Trophoblast cell (in vitro differentiated cells and primary cell): Measurements from ENCODE around the gene CELA2B.
A peak's percentile ranks its signal among the peaks of the same experiment; 100 is the strongest.
"Not testable (repeated sequence)": the region's sequence is repeated elsewhere in the genome, so short reads cannot be mapped to it uniquely, and the experiment has no call there.

Source experiments
- DNase-seq, 2 donors: peaks; one replicate each; pipeline ENCODE4 v3.0.0-alpha.2; 2016
- H2AFZ ChIP-seq: 2 replicates; pipeline ENCODE4 v1.6.1; 2013; ENCODE audit warnings: low read length, moderate library complexity, mild to moderate bottlenecking; ENCODE audit not compliant: insufficient read depth, poor library complexity
- H2AK5ac ChIP-seq: 2 replicates; pipeline ENCODE4 v1.6.1; 2013; ENCODE audit warnings: mild to moderate bottlenecking, low read length
- H2BK120ac ChIP-seq: 2 replicates; pipeline ENCODE4 v1.6.1; 2013; ENCODE audit warnings: low read length, mild to moderate bottlenecking, moderate library complexity; ENCODE audit not compliant: insufficient read depth, poor library complexity
- H2BK12ac ChIP-seq: 2 replicates; pipeline ENCODE4 v1.6.1; 2013; ENCODE audit warnings: mild to moderate bottlenecking, low read length, moderate library complexity
- H2BK5ac ChIP-seq: 2 replicates; pipeline ENCODE4 v1.6.1; 2013; ENCODE audit warnings: low read length, low read depth, moderate library complexity, mild to moderate bottlenecking; ENCODE audit not compliant: poor library complexity
- H3K14ac ChIP-seq: 2 replicates; pipeline ENCODE4 v1.6.1; 2013; ENCODE audit warnings: mild to moderate bottlenecking, low read length
- H3K18ac ChIP-seq: 2 replicates; pipeline ENCODE4 v1.6.1; 2013; ENCODE audit warnings: mild to moderate bottlenecking, low read length
- H3K23ac ChIP-seq: 2 replicates; pipeline ENCODE4 v1.6.1; 2013; ENCODE audit warnings: low read length
- H3K27ac ChIP-seq: 2 replicates; pipeline ENCODE4 v1.5.1; 2013; ENCODE audit warnings: low read depth, mild to moderate bottlenecking, inconsistent platforms, low read length, moderate library complexity
- H3K27me3 ChIP-seq: 2 replicates; pipeline ENCODE4 v1.6.1; 2013; ENCODE audit warnings: inconsistent platforms, mild to moderate bottlenecking, low read length, moderate library complexity; ENCODE audit not compliant: insufficient read depth
- H3K36me3 ChIP-seq, 2 experiments: 1 replicate in 1 of 2; 2 replicates in 1 of 2; pipeline ENCODE4 v1.6.1; 2013; ENCODE audit warnings: low read length in 2 of 2, mild to moderate bottlenecking in 2 of 2, moderate library complexity in 1 of 2; ENCODE audit not compliant: insufficient read depth in 2 of 2, control insufficient read depth in 1 of 2
- H3K4ac ChIP-seq: 2 replicates; pipeline ENCODE4 v1.6.1; 2013; ENCODE audit warnings: low read depth, mild to moderate bottlenecking, low read length, moderate library complexity
- H3K4me1 ChIP-seq, 2 experiments: 1 replicate in 1 of 2; 2 replicates in 1 of 2; pipeline ENCODE4 v1.6.1; 2013; ENCODE audit warnings: low read length in 2 of 2, mild to moderate bottlenecking in 2 of 2, moderate library complexity in 1 of 2; ENCODE audit not compliant: insufficient read depth in 2 of 2, control insufficient read depth in 1 of 2
- H3K4me2 ChIP-seq: 2 replicates; pipeline ENCODE4 v1.6.1; 2013; ENCODE audit warnings: inconsistent platforms, mild to moderate bottlenecking, low read length, moderate library complexity
- H3K4me3 ChIP-seq: 2 replicates; pipeline ENCODE4 v1.5.1; 2013; ENCODE audit warnings: mild to moderate bottlenecking, low read depth, low read length, inconsistent platforms
- H3K79me1 ChIP-seq: one replicate; pipeline ENCODE4 v1.6.1; 2013; ENCODE audit warnings: low read length
- H3K79me2 ChIP-seq: 2 replicates; pipeline ENCODE4 v1.6.1; 2013; ENCODE audit warnings: low read length, mild to moderate bottlenecking; ENCODE audit not compliant: control insufficient read depth, insufficient read depth, poor library complexity
- H3K9ac ChIP-seq: 2 replicates; pipeline ENCODE4 v1.6.1; 2013; ENCODE audit warnings: mild to moderate bottlenecking, low read length
- H3K9me3 ChIP-seq: 2 replicates; pipeline ENCODE4 v1.6.1; 2013; ENCODE audit warnings: low read depth, mild to moderate bottlenecking, control low read depth, inconsistent platforms, low read length; ENCODE audit not compliant: insufficient read depth
- H4K12ac ChIP-seq: 2 replicates; pipeline ENCODE4 v1.6.1; 2013; ENCODE audit warnings: low read depth, mild to moderate bottlenecking, low read length, moderate library complexity
- H4K8ac ChIP-seq: 2 replicates; pipeline ENCODE4 v1.6.1; 2013; ENCODE audit warnings: low read depth, mild to moderate bottlenecking, low read length, moderate library complexity
- H4K91ac ChIP-seq: one replicate; pipeline ENCODE4 v1.6.1; 2013; ENCODE audit warnings: low read depth, mild to moderate bottlenecking, low read length, moderate library complexity
- WGBS: extraction: QIAGEN DNeasy Blood & Tissue Kit; methylation state at CpG from one replicate; pipeline ENCODE4 v1.1.7; 2013; ENCODE audit warnings: missing lambda C conversion rate; ENCODE audit not compliant: insufficient read length, insufficient coverage; ENCODE audit errors: extremely low coverage; 5-methylcytosine and 5-hydroxymethylcytosine counted together

The CELA2B gene

GRCh38 chr1:15521206-15521906 lies 45.5 kb downstream of the CELA2B start:
- H3K27ac ChIP-seq, H2BK5ac ChIP-seq, H2BK120ac ChIP-seq, H2BK12ac ChIP-seq, H2AK5ac ChIP-seq, H4K8ac ChIP-seq, H3K27me3 ChIP-seq, H3K4me3 ChIP-seq, H3K4ac ChIP-seq, H3K79me2 ChIP-seq, H3K79me1 ChIP-seq, H4K91ac ChIP-seq, H3K18ac ChIP-seq, DNase-seq, H3K23ac ChIP-seq, H3K4me2 ChIP-seq, H3K14ac ChIP-seq, H3K9me3 ChIP-seq, H3K4me1 ChIP-seq, H4K12ac ChIP-seq, H3K9ac ChIP-seq, H2AFZ ChIP-seq, H3K36me3 ChIP-seq: not testable (repeated sequence)
- no CpG with 5 or more reads among the region's 17 CpGs for WGBS

DNA sequence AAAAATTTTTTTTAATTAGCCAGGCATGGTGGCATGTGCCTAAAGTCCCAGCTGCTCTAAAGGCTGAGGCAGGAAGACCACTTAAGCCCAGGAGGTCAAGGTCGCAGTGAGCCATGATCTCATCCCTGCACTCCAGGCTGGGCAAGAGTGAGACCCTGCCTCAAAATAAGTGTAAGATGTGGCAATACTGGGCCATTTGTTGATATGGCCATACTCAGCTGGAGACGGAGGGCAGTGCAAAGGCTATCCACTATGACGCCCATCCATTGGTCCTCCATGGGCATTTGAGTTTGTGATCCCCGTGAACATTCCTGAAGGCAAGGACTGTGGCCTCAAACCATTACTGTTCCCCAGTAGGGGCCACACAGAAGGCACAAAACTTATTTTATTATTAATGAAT lies 46.6 kb downstream of the CELA2B start:
- Histone ChIP-seq H3K27me3 (no peaks in the 10 kb centered on the region), H2AFZ (no peak overlapping the region), H3K23ac (no peak overlapping the region), H3K27ac (no peak overlapping the region), H3K4me2 (no peak overlapping the region), H2BK120ac (no peak overlapping the region), H4K12ac (no peak overlapping the region), H3K36me3 (no peaks in the 10 kb centered on the region), H3K9ac (no peak overlapping the region), H3K79me1 (peaks cover 11% of the 10 kb centered on the region), H3K79me2 (peaks cover 3% of the 10 kb centered on the region), H2AK5ac (no peak overlapping the region), H3K18ac (no peak overlapping the region), H2BK5ac (no peak overlapping the region), H3K9me3 (no peaks in the 10 kb centered on the region), H4K8ac (no peak overlapping the region), H3K14ac (no peak overlapping the region), H3K4me3 (no peak overlapping the region), H3K4me1 (peaks cover 5 to 6% of the 10 kb centered on the region in 2 experiments), H4K91ac (no peak overlapping the region), H2BK12ac (no peak overlapping the region), H3K4ac (no peak overlapping the region)
- DNase-seq: no peak
- WGBS: no CpG with 5 or more reads among the region's 4 CpGs

DNA sequence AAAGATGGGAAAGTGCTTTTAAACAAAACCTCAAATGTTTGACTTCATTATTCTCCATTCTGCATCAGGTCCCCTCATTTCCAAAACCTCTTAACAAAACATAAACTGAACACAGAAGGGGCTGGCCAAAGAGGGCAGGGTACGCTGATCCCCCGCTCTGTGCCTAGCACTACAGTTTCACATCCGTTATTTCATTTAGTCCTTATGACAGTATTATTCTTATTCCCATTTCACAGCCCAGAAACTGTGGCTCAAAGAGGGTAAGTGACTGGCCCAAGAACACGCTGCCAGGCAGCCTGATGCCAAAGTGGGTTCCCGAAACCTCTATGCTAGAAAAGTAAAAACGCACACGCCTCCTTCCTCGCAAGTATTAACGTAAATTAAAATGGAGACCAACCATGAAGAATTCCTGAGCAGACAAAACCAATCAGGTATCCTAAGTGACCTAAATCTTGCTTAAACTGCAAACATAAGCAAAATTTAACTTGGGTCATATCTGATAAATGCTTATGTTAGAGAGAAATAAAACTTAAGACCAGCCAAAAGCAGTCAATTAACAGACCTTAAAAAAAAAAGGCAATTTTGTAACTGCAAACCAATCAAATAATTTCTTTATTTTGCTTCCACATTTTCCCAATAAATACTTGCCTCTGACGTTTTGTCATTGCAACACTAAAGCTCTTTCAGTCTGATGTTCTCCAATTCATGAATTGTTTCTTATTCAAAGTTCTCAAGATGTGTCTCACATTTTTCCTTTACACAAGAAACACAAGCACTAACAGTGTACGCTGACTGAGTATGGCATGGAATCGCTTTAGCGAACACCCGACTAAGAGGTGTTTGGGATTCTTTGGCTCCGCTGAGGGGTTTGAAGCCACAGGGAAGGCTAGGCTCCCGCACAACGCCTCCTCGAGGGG lies 47.5 kb downstream of the CELA2B start:
- Histone ChIP-seq H3K27me3 (no peaks in the 10 kb centered on the region), H3K4me1 (peaks cover 5 to 6% of the 10 kb centered on the region in 2 experiments), H3K9me3 (no peaks in the 10 kb centered on the region), H3K14ac (peak overlapping the region; percentile 87), H3K23ac (no peak overlapping the region), H4K8ac (peak overlapping the region; percentile 81), H2BK12ac (no peak overlapping the region), H2BK120ac (no peak overlapping the region), H2AK5ac (no peak overlapping the region), H3K4me3 (peak overlapping the region; percentile 91), H2AFZ (peak overlapping the region; percentile 70), H3K9ac (no peak overlapping the region), H3K27ac (no peak overlapping the region), H3K79me2 (peaks cover 3% of the 10 kb centered on the region), H3K79me1 (peaks cover 11% of the 10 kb centered on the region), H4K12ac (no peak overlapping the region), H3K4me2 (peak overlapping the region; percentile 89), H4K91ac (no peak overlapping the region), H2BK5ac (no peak overlapping the region), H3K18ac (peak overlapping the region; percentile 85), H3K36me3 (no peaks in the 10 kb centered on the region), H3K4ac (no peak overlapping the region)
- WGBS: no CpG with 5 or more reads among the region's 18 CpGs
- peak in 1 of 2 donors; percentile 2 for DNase-seq

GRCh38 chr1:15524021-15524282 lies 48.0 kb downstream of the CELA2B start, which contains the start of gene CASP9:
CASP9 (minus strand) TSS chr1:15524215; CDS start chr1:15524200, 15 bp downstream.
- H2BK120ac ChIP-seq: peak within 1 kb of the TSS; percentile 78
- peak within 1 kb of the TSS; percentile 41 for H3K4ac ChIP-seq
- no peaks in the 10 kb centered on the region for H3K27me3 ChIP-seq
- no peaks in the 10 kb centered on the region for H3K9me3 ChIP-seq
- H4K91ac ChIP-seq: peak within 1 kb of the TSS; percentile 85
- whole genome bisulfite sequencing: no CpG with 5 or more reads among the region's 27 CpGs
- peak within 1 kb of the TSS; percentile 85 for H3K18ac ChIP-seq
- peak within 1 kb of the TSS; percentile 87 for H3K14ac ChIP-seq
- DNase-seq: no peak
- peaks cover 11% of the 10 kb centered on the region for H3K79me1 ChIP-seq
- H4K8ac ChIP-seq: peak within 1 kb of the TSS; percentile 81
- peak within 1 kb of the TSS; percentile 91 for H3K4me2 ChIP-seq
- no peak within 1 kb of the TSS for H2AK5ac ChIP-seq
- H4K12ac ChIP-seq: peak within 1 kb of the TSS; percentile 47
- peak within 1 kb of the TSS; percentile 75 for H3K9ac ChIP-seq
- no peaks in the 10 kb centered on the region for H3K36me3 ChIP-seq
- no peak within 1 kb of the TSS for H3K23ac ChIP-seq
- peak within 1 kb of the TSS; percentile 97 for H3K4me3 ChIP-seq
- peak within 1 kb of the TSS; percentile 74 for H2AFZ ChIP-seq
- H2BK5ac ChIP-seq: peak within 1 kb of the TSS; percentile 78
- peak within 1 kb of the TSS; percentile 87 for H3K27ac ChIP-seq
- H3K79me2 ChIP-seq: peaks cover 3% of the 10 kb centered on the region
- peak within 1 kb of the TSS; percentile 50 for H2BK12ac ChIP-seq
- peaks cover 5 to 6% of the 10 kb centered on the region in 2 experiments for H3K4me1 ChIP-seq
